GM21367 (cell line): ENCODE data around the gene RCOR2.

ENCODE experiments used
- ATAC-seq: cut with Tn5 transposase; IDR thresholded peaks from one replicate; pipeline ENCODE4 v1.9.1; 2021; ENCODE audit not compliant: unreplicated experiment

The RCOR2 gene

DNA sequence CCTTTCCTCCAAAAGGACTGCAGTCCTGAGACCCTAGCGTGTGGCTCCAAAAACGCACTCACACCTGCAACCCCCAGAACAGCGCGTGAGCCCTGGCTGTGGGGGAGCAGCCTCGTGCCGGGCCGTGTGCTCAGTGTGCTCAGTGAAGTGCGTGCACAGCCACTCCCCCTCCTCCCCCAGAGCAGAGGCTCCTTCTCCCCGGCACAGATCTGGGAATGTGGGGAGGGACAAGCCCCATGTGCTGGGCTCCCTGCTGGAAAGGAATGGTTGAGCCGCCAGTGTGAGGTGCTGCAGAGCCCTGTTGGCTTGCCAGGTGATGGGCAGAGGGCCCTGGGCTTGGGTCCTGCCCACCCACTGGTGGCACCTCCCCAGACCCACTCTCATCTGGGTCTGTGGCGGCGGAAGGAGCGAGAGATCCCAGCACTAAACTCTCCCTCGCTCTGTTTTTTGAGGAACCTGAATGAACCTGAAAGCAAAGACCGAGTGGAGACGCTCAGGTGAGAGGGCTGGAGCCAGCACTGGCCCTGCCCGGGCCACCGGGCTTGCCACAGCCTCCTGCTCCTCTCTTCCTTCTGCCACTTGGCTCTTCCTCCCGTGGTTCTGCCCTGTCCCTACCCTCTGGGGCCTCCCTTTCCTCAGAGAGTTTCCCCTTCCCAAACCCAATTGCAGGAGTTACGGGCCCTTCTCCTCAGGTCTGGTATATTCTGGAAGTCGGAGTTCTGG, 9.0 kb downstream of the RCOR2 start:
- ATAC-seq, result no peak

DNA sequence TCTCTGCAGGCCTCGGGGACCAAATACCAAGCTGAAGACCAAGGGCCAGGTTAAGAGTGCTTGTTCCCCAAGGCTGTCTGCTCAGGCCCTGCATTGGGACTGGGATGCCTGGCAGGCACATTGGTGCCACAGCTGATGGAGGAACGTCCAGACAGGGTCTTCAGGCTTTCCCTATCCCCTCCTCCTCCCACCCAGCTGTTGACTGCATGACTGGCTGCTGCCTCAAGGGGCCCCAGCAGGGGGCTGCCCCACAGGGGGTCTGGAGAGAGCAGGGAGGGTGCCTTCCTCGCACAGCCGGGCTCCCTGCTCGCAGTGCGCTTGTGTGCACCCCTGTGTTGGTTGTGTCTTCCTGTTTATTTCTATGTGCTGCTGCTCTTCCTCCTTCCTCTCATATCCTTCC, 9.9 kb downstream of the RCOR2 start:
- ATAC-seq, result no peak

- ATAC-seq, result no peak
Measured at GRCh38 chr11:63906585-63906984, 10.4 kb downstream of the RCOR2 start.

DNA sequence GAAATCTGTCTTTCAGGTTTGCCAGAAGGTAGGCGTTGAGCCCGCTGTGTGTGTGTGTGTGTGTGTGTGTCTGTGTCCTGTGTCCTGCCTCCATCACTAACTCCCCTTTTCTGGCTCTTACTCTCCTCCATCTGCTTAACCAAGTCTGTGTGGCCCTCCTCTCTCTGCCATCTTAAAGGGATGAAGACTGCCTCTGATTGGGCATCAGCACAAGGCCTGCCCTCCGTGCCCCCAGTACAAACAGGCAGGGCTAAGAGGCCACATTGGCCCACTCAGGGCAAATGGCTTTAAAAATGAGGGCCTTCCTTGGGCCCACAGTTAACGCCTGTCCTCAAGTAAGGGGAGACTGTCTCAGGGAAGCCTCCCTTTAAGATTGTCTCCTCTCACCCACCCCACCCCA, 10.9 kb downstream of the RCOR2 start:
- ATAC-seq, result no peak

- no peak for ATAC-seq
Measured at GRCh38 chr11:63905179-63905578, 11.8 kb downstream of the RCOR2 start.

DNA sequence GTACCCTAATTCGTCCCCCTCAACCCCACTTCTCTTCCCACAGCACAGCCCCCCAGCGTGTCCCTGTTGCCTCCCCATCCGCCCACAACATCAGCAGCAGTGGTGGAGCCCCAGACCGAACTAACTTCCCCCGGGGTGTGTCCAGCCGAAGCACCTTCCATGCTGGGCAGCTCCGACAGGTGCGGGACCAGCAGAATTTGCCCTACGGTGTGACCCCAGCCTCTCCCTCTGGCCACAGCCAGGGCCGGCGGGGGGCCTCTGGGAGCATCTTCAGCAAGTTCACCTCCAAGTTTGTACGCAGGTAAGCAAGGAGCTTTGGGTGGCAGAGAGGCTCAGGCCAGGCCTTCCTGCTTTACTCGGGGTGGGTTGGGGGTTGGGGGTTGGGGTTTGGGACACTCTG, 12.2 kb downstream of the RCOR2 start:
- ATAC-seq, result no peak

DNA sequence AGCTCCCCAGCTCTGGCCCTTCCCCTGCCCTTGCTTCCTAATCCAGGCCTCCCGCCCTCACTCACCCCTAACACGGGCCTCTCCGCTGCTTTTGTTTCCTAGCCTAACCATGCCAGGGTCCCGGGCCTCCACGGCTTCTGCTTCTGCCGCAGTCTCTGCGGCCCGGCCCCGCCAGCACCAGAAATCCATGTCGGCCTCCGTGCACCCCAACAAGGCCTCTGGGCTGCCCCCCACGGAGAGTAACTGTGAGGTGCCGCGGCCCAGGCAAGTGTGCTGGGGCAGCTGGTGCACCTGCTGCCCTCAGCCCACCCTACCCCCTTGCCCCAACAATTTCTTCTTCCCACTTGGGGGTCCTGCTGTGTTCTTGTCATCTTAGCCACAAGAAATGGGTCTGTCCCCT, 13.1 kb downstream of the RCOR2 start:
- ATAC-seq, result no peak

DNA sequence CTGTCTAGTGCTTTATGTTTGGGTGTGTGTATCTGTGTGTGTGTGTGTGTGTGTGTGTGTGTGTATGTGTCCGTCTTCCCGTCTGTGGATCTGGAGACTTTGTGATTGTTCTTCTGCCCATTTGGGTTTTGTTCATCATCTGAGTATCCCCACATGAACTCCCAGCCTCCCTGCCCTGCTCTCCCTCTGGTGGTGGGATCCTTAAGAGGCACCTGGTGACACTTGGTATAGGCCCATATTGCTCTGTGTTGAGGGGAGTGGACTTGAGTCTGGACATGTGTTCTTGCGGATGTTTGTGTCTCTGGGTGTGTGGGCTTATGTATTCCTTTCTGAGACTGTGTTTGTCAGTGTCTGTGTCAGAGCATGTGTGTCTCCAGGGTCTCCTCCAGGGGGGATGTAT, 15.3 kb downstream of the RCOR2 start:
- ATAC-seq, result no peak

DNA sequence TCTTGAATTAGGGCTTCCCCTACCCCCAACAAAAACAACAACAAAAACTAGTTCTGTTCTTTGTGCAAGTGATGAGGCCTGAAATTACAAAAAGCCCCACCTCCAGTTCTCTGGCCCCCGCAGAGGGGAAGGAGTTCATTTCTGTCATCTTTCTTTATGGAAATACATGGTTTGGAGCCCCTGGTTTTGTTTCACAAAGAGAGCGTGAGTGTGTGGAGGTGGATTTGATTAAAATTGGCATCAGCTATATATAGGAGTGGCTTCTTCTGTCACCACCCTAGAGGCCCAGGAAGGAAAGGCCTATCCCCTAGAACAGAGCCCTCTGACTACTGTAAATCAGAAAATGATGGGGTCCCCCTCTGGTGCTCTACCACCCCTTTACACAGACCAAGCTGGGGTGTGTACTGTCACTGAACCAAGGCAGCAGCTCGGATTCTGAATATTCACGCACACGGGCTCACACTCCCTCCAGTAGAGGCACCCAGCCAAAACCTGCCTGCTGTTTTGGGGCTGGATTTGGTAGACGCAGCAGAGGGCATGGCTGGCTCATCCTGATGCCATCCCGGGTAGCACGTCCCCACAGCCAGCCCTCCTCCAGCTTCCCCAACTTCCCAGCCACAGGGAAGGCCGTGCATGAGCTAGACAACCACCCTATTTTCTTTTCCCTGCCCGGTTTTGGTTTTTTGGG, 19.4 kb downstream of the RCOR2 start:
- no peak for ATAC-seq

- no peak for ATAC-seq
Measured at GRCh38 chr11:63896071-63896470, 20.9 kb downstream of the RCOR2 start.

DNA sequence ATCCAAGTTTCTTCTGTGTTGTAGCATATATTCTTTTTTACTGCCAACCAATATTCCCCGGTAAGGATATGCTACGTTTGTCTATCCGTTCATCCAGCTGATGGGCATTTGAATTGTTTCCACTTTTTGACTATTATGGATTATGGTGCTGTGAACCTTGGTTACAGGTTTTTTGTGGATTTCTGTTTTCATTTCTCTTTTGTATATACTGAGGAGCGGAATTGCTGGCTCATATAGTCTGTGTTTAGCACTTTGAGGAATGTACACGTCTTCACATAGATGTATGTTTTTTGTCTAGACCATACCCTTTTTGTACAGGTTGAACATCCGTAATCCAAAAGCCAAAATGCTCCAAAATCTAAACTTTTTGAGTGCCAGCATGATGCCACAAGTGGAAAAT, 23.6 kb downstream of the RCOR2 start:
- no peak for ATAC-seq

DNA sequence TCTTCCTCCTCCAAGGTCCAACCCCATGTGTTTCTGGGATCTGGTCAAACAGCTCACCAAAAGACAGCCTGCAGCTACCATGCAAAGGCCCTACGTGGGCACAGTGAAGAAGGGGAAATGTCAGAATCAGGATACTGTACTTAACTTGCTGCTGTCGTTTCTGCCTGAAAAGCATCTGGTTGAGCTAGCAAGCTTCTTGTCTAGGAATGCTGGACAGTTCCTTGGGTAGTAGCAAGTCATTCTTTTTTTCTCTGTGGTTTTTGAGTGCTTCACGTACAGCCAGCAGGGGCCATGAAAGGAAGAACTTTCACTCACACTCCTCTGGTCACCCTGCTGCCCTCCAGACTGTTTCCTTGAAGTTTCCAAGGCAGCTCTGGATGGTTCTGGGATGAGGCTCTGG, 24.7 kb downstream of the RCOR2 start:
- ATAC-seq, result no peak

DNA sequence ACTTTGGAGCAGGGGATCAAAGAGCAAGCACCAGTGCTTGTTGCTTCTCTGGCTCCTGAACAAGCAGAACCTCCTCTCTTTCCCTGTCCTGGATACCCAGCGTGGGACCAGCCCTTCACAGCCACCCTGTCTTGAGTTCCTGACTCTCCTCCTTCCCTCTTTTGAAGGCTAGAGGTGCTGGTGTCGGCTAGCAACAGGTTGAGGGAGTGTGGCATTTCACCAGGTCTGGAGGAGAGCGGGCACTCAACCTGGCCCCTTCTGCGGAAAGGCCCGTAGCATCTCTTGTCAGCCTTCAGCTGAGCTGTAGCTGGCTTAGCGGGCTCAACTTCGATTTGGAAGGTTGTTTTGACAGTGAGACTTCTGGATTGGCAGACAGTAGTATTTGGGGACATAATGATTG, 26.6 kb downstream of the RCOR2 start:
- ATAC-seq, result no peak

GRCh38 chr11:63889344-63889743, 27.6 kb downstream of the RCOR2 start:
- no peak for ATAC-seq

DNA sequence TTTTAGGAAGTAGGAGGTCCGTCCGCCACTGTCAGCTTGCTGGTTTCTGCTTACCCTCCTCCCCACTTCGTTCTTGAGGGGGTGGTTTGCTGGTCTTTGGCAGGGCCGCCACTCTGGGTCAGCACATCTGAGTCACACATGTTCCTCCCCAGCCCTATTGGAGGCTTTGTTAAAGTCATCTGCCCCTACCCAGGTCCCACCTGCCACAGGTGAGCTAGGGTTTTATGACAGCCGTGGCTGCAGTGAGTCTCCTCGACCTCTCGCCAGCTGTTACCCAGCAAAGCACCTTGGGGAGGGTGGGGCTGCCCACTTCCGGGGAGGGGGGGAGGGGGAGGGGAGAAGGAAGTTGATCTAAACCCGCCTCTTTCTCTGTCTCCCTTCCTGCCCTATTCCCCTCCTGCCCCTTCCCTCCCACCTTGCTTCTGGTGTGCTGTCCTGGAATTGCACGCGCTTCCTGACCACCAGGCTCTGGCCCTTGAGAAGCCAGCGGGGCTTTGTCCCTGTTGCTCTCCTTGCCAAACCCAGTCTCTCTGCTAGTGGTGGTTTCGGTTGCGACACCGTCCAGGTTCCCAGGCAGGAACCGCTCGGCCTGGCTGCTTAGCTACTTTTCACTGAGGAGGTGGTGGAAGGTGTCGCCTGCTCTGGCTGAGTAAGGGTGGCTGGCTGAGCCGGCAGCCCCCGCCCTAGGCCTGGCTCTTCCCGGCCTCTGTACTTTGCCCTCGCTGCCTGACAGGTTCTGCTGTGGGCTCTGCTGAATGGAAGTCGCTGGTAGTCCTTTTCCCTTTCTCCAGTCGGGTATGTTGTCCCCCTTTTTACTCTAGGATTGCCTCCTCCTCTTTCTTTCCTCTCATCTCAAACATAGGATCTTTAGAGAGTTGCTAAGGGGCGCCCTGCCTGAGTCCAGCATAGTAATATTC, 28.5 kb downstream of the RCOR2 start:
- ATAC-seq, result no peak

DNA sequence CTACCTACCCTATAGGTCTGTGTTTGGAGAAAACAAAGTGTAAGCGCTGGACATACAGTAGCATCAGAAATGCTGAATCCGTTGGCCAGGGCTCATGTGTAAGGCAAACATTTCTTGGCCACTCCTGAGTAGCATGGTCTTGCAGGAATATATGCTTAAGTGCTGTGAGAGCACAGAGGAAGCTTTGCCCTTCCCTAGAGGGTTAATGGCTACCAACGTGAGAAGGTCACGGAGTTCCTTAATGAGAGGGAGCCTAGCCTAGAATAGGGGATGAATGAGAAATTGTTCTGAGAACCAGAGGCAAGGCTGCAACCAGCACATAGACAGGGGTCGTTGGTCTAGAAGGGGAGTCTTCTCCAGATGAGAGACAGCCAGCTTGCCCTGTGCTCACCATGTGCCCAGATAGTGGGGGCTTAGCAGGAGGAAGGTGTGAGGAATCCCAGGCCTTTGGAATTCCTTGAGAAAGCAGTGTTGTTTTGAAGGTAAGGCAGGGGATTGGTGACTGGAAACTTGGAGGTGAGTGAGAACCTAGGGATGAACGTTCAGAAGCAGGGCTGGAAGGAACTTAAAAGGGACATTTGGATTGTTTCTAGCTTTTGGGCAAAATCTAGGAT, 29.5 kb downstream of the RCOR2 start:
- no peak for ATAC-seq

DNA sequence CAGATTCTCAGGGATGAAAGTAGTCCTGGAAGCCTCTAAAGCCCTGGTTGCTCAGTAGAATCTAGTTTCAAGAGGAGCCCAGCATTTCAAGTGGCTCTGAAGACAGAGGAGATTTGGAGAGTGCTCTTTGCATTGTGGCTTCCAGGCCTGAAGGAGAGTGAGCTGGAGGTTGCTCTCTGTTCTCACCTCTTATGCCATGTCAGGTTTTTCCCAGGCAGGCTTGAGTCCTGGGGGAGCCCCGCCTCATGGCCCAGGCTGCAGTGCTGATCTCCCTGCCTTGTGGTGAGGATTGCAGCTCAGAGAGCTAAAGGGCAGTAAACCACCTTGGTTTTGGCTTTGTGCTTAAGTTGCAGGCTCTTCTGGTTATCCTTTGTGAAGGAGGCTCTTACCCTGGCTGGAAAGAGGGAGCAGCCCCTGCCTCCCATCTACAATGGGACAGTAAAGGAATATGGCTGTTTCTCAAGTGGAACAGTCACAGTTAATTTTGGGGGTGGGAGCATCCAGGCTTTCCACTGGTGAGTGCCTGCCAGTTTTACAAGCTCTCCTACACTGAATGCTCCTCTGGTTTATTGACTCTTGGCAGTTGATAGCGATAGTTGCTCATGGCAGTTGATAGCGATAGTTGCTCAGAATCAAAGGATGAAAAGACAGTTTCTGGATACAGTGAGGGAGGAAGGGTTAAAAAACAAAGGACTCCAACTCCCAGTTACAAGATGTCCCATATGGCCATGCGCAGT, 32.6 kb downstream of the RCOR2 start:
- no peak for ATAC-seq

- ATAC-seq, result no peak
Measured at GRCh38 chr11:63883791-63884190, 33.2 kb downstream of the RCOR2 start.

DNA sequence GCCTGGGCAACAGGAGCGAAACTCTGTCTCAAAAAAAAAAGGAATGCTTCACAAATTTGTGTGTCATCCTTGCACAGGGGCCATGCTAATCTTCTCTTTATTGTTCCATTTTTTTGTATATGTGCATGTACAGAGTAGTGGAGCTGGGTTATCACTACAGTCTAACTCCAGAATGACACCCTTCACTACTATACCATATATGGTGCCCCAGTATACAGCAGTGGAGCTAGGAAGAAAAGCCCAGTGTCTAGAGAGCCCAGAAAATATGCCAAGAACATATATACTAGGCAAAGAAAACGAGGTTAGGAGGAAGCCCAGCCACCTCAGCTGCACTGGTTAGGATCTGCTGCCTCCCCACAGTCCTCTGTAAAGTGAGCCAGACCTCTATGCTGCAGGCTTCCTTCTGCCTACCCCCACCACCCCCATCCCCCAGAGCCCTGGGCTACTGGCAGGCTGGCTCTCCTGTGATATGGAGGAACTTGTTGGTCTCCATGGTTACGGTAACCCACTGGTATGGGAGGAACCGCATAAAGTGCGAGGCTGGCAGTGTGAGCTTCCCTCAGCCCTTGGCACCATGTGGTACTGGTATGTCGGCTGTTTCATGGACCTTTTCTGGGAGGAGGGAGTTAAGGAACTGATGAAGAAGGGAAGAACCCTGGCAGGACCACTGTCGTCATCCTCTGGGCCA, 34.3 kb downstream of the RCOR2 start:
- no peak for ATAC-seq

- no peak for ATAC-seq
Measured at GRCh38 chr11:63880403-63880790, 36.6 kb downstream of the RCOR2 start.
